Measurements from ENCODE around the gene KIF4A.

DNA sequence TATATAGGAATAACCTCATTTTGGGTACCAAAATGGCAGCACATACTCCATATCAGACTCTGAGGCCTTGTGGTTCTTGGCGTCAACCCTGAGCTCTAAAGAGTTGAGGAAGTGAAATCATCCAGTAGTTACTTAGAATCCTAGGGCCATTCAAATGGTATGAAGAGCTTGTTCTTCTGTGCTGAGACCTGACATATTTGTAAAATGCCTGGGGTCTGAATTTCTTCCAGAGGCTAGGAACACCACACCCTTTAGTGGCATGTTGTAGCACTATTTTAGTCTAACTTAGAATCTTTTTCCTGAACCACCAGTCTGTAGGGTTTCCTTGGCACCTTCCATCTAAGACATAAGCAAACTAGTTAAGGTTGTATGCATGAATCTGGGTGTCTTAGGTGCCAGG, 115.1 kb downstream of the KIF4A start:
- TF ChIP-seq TEAD4 (CRISPR knock-in tag; IDR thresholded peaks at IDR 0.05) (no peak), ATF1 (CRISPR knock-in tag; IDR thresholded peaks at IDR 0.05) (no peak), CTCF (IDR thresholded peaks at IDR 0.05) (no peak), KAT7 (CRISPR knock-in tag; IDR thresholded peaks at IDR 0.05; ENCODE audit: borderline replicate concordance) (no peak), FOXK1 (CRISPR knock-in tag; IDR thresholded peaks at IDR 0.05) (no peak), NR2C2 (CRISPR knock-in tag; IDR thresholded peaks at IDR 0.05) (no peak), ZNF317 (CRISPR knock-in tag; IDR thresholded peaks at IDR 0.05; ENCODE audit: borderline replicate concordance, low read depth) (no peak), GABPB1 (CRISPR knock-in tag; IDR thresholded peaks at IDR 0.05) (no peak)
- TF ChIP-seq, protein P1, sequence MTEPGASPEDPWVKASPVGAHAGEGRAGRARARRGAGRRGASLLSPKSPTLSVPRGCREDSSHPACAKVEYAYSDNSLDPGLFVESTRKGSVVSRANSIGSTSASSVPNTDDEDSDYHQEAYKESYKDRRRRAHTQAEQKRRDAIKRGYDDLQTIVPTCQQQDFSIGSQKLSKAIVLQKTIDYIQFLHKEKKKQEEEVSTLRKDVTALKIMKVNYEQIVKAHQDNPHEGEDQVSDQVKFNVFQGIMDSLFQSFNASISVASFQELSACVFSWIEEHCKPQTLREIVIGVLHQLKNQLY (CRISPR knock-in tag; IDR thresholded peaks at IDR 0.05), result no peak
- TF ChIP-seq, protein P2, sequence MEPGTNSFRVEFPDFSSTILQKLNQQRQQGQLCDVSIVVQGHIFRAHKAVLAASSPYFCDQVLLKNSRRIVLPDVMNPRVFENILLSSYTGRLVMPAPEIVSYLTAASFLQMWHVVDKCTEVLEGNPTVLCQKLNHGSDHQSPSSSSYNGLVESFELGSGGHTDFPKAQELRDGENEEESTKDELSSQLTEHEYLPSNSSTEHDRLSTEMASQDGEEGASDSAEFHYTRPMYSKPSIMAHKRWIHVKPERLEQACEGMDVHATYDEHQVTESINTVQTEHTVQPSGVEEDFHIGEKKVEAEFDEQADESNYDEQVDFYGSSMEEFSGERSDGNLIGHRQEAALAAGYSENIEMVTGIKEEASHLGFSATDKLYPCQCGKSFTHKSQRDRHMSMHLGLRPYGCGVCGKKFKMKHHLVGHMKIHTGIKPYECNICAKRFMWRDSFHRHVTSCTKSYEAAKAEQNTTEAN (CRISPR knock-in tag; IDR thresholded peaks at IDR 0.05), result no peak
- TF ChIP-seq, protein P3, sequence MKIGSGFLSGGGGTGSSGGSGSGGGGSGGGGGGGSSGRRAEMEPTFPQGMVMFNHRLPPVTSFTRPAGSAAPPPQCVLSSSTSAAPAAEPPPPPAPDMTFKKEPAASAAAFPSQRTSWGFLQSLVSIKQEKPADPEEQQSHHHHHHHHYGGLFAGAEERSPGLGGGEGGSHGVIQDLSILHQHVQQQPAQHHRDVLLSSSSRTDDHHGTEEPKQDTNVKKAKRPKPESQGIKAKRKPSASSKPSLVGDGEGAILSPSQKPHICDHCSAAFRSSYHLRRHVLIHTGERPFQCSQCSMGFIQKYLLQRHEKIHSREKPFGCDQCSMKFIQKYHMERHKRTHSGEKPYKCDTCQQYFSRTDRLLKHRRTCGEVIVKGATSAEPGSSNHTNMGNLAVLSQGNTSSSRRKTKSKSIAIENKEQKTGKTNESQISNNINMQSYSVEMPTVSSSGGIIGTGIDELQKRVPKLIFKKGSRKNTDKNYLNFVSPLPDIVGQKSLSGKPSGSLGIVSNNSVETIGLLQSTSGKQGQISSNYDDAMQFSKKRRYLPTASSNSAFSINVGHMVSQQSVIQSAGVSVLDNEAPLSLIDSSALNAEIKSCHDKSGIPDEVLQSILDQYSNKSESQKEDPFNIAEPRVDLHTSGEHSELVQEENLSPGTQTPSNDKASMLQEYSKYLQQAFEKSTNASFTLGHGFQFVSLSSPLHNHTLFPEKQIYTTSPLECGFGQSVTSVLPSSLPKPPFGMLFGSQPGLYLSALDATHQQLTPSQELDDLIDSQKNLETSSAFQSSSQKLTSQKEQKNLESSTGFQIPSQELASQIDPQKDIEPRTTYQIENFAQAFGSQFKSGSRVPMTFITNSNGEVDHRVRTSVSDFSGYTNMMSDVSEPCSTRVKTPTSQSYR (CRISPR knock-in tag; IDR thresholded peaks at IDR 0.05), result no peak
